HG03571 (cell line): ENCODE data around the gene DLK1.

Experiments
- ATAC-seq: cut with Tn5 transposase; IDR thresholded peaks from one replicate; pipeline ENCODE4 v1.9.1; 2021; ENCODE audit not compliant: unreplicated experiment

DLK1 gene

DNA sequence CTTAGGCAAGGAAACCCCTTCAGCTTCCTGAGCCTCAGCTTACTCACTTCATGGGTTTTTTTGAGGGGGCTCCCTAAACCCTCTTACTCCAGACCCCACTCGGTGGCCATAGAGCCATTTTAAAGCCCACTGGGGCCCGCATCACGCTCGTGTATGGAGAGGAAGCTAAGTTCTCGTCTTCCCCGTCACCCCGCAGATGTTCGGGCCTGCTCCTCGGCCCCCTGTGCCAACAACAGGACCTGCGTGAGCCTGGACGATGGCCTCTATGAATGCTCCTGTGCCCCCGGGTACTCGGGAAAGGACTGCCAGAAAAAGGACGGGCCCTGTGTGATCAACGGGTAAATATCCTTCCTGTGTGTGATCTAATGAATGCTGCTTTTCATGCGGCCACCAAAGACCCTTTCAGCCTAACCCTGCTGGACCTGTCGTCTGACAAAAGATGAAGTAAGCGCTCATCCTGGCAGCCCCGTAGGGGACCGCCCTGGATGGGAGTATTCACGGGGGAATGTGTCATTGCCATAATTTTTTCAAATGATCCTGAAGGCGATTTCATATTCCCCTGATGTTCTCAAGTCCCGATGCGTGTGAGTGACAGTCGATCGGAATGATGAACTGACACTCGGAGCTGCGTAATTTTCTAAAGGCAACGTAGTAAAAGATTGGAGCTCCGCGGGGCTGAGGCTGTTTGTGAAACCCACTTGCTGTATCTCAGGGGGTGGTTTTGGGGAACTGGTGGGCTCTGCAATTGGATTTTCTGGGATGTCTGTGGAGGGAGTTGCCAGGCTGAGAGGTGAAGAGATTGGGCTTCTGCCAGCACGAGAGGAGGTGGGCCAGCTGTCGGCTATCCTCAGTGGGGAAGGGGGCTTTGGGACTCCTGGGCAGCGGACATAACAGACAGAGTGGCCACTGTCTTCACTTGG is 5.4 kb downstream of the DLK1 start:
- no peak for ATAC-seq

DNA sequence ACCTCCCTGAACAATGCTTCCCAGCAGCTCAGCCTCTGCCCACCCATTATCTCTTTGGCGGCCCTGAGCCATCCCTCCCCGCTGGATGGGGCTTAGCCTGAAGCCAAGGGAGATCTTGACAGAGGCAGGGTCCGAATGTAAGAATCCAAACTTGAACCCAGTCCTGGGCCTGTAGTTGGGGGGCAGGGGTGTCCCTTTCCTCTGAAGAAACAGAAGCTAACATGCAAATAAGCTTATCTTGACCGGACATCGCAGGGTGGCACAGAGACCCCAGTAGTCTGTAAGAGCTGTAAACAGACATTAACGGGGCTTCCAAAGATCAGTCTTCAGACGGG is 6.0 kb downstream of the DLK1 start:
- ATAC-seq, result no peak

DNA sequence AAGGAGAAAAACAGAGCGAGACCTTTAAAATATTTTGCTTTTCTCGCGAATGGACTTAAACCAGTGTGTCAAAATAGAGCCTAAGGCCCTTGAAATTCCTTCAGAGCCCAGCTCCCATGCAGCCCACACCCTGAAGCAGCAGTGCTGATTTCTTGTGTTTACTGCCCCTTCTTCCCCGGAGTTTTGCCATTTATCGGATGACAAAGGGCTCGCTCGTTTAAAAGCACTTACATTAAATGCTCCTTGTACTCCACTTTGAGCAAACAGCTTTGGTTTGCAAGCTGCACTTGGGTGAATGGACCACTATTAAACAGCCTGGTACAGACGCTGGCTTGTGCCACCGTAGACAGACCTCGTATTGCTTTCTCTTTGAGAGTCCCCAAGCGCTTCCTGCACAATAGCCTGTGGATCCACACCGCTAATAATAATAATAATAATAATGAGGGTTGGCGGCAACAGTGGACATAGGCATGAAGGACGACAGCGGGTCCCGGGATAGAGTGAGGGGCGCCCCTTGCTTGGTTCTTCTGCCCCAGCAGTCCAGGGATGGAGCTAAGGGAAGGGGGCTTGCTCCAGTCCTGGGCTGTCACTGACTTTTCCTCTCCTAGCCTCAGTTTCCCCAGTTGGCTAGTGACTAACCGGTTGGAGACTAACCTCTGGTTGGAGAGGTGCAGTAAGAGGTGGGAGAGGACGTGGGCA is 6.6 kb downstream of the DLK1 start:
- ATAC-seq, result no peak

DNA sequence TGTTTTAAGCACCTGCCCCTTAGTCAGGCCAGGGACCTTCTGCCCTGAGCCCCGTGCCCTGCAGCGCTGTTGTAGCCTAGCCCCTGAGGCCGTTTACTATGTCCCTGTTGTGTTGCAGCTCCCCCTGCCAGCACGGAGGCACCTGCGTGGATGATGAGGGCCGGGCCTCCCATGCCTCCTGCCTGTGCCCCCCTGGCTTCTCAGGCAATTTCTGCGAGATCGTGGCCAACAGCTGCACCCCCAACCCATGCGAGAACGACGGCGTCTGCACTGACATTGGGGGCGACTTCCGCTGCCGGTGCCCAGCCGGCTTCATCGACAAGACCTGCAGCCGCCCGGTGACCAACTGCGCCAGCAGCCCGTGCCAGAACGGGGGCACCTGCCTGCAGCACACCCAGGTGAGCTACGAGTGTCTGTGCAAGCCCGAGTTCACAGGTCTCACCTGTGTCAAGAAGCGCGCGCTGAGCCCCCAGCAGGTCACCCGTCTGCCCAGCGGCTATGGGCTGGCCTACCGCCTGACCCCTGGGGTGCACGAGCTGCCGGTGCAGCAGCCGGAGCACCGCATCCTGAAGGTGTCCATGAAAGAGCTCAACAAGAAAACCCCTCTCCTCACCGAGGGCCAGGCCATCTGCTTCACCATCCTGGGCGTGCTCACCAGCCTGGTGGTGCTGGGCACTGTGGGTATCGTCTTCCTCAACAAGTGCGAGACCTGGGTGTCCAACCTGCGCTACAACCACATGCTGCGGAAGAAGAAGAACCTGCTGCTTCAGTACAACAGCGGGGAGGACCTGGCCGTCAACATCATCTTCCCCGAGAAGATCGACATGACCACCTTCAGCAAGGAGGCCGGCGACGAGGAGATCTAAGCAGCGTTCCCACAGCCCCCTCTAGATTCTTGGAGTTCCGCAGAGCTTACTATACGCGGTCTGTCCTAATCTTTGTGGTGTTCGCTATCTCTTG is 7.6 kb downstream of the DLK1 start:
- ATAC-seq, result no peak

DNA sequence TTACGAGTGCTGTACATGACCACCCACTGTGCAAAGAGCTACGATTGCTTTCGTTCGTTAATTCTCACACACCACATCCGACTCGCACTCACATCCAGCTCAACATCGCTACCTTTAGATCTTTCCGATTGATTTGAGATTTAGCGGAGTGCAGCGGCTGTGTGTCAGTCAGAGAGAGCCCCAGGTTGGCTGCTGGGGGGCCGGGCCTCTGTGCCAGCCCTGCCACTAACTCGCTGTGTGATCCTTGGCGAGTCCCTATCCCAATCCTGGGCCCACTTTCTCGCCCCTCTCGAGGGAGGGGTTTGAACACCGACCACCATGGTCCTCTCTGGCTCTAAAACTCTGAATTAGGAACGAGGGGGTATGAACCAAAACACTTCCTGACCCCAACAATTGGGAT is 8.6 kb downstream of the DLK1 start:
- no peak for ATAC-seq

DNA sequence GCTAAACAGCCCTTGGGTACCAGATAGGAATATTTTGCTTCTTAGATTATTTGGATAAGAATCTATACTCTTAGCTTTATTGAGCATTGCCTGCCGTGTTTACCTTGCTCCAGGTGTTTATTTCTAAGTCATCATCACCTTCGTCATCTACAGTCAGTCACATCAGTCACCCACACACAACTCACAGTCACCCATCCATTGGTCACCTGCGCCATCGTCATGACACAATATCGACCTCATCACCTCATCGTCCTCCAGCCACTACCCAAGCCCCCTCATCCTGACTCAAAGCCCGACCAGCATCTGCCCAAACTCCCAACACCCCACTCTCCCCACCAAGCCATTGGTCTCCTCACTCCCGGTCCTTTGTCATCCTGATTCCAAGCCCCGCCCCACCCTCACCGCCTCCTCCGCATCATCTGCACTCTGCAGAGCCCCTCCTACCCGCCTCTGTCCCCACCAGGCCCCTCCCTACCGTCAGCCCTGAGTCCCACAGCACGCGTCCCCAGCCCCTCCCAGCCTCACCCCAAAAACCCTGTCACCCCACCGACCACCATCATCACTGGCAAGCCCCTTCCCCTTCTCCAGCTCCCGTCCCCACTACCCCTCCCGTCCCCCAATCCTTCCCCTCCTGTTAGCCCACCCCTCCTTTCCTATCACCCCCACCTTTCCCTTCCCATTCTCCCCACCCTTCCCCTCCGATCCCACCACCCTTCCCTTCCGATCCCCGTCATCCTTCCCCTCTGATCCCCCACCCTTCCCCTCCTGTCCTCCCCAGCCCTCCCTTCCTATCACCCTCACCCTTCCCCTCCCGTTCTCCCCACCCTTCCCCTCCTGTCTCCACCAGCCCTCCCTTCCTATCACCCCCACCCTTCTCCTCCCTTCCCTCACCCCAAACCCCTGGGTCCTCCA is 9.8 kb downstream of the DLK1 start:
- ATAC-seq, result no peak

DNA sequence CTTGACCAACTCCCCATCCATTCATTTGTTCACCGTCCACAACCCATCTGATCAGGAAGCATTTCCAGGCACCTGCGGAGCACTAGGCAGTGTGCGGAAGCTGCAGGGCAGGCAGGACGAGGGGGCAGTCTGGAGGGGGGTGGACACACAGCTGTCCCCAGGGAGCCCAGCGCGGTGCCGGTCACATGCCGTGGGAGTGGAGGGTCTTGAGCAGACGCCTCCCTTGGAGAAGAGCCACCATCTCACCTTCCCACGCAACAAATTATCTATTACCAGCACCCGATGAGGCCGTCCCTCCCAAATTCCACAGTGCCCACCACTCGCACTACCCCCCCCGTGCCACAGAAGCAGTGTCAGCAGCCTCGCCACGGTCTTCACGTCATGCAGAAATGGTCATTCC is 10.8 kb downstream of the DLK1 start:
- ATAC-seq, result no peak

DNA sequence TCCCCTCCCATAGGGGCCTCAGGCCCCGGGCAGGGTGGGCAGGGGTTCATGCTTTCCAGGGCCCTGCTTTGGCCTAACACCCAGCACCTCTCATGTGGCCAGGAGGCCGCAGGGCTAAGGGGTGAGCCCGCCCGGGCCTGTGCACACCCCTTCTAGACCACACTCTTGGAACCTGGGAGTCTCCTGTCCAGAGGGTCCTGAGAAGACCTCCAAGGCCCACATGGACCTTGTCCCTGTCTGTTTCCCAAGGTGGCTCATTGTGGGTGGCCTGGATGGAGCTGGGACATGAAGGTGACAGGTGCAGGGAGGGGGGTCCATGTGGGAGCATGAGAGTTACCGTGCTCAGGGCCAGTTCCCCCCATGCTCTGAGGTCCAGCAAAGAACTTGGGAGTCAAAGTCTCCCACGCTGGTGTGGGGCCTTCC is 11.6 kb downstream of the DLK1 start:
- no peak for ATAC-seq

DNA sequence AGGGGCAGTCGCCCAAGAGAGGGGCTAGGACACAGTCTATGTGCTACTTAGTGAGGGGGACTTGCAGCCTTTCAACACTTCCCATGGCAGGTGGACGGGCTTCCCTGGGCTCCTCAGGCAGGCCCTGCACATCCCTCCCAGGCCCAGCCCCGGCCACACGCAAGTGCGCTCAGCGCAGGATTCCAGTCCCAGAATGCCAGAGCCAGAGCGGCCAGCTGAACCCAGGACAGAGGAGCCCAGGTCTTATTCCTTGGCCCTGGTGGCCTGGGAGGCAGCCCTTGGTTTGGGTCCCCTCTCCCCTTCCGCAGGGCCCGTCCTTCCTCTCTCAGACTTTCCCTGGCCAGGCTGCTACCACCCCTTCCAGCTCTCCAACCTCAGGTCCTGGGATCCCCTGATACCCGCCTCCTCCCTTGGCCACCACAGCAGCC is 12.0 kb downstream of the DLK1 start:
- ATAC-seq, result no peak

DNA sequence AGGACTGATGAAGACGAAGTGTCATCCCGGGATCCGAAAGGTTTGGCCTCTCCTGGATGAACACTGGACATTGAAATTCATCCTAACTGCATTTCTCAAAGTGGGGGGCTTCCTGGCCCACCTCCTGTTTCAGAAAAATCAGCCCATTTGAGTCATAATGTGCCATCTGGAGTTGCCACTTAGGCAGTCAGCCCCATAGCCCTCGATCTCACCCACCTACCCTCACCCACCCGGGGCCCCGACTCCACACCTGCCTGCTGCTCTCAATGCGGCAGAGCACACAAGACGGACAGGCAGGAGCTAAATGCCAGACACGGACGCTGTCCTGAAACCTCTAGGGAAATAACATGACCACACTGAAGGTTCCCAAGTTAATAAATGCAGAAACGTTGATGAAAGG is 12.6 kb downstream of the DLK1 start:
- ATAC-seq, result no peak

DNA sequence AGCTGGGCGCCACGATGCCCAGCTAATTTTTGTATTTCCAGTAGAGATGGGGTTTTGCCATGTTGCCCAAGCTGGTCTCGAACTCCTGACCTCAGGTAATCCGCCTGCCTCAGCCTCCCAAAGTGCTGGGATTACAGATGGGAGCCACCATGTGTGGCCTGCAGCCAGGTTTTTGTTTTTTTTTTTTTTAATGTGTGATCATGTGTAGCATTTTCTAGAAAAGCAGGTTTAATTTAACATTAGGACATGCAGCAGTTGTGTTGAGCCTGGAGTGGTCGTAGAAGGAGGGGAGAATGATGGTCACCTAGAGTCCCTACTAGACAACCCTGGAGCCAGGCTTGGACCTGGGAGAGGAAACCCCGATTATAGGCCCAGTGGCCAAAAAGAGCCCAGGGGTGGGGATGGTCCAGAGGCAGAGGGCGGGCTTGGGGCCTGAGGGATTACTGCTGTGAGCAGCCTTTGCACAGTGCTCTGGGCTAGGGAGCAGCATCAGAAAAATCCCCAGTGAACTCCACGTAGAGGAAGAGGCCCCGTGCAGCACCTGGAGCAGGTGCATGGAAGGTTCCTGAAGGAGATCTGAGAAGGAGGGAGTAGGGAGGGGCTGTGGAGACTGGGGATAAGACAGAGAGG is 13.6 kb downstream of the DLK1 start:
- no peak for ATAC-seq

DNA sequence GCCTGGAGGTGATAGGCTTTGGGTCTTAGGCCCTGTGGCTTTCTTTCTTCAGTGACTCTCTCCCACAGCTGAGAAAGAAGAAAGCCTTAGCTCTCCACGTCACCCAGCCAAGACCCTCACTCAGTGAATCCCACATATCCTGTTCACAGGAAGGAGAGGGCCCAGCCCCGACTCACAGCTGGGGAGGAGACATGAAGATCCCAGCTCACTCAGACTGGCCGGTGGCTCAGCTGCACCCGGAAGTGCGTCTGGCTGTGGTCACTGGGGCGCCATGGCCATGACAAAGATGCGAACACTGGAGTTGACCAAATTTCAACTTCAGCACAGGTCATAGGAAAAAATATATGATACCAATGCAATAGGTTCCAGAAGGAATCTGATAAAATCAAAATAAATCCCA is 14.2 kb downstream of the DLK1 start:
- no peak for ATAC-seq

DNA sequence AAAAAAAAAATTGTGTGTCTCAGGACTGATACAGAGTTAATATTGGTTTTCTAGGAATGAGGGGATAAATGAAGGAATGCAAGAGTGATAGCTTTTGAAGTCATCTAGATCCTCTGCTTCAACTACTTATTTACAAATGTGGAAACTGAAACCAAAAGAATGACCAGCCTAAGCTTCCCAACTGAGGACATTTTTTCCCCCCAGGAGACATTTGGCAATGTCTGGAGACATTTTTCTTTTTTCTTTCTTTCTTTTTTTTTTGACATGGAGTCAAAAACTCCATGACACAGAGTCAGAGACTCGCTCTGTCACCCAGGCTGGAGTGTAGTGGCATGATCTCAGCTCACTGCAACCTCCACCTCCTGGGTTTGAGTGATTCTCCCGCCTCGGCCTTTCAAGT is 15.3 kb downstream of the DLK1 start:
- ATAC-seq, result no peak

DNA sequence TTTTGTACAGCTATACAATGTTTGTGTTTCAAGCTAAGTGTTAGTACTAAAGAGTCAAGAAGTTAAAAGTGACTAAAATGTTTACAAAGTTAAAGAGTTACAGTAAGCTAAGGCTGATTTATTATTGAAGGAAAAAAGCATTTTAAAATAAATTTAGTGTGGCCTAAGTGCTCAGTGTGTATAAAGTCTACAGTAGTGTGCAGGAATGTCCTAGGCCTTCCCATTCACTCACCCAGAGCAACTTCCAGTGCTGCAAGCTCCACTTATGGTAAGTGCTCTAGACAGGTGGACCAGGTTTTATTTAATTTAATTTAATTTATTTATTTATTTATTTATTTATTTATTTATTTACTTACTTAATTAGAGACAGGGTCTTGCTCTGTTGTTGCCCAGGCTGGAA is 19.6 kb downstream of the DLK1 start:
- no peak for ATAC-seq

DNA sequence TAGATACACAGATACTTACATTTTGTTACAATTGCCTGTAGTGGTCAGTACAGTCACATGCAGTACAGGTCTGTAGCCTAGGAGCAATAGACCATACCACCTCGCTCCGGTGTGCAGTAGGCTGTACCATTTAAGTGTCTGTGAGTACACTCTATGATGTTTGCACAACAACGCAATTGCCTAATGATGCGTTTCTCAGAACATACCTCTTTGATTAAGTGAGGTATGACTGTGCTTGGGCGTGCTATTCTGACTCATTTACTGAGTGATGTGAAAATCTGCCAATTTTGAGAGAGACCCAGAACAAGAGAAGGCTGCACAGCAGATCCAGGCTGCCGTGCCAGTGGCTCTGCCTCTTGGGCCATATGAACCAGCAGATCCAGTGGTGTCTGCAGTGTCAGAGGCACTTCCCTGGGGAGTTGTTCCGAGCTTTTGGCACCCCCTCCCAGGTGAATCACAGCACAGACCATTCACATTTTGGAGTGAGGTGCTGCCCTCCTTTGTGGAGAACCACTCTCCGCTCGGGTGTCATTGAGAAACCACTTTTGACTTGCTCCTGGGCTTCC is 20.4 kb downstream of the DLK1 start:
- no peak for ATAC-seq

DNA sequence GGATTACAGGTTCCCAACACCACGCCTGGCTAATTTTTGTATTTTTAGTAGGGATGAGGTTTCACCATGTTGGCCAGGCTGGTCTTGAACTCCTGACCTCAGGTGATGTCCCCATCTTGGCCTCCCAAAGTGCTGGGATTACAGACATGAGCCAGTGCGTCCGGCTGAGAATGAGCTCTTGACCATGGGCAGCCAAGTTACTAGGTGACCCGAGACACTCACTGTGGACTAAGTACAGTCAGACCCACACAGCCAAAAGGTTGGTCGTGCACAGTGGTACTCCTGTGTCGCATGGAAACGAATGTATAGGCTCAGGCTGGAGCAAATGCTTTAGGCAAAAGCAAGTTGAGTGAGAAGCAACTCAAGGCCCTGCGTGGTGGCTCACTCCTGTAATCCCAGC is 21.0 kb downstream of the DLK1 start:
- no peak for ATAC-seq

DNA sequence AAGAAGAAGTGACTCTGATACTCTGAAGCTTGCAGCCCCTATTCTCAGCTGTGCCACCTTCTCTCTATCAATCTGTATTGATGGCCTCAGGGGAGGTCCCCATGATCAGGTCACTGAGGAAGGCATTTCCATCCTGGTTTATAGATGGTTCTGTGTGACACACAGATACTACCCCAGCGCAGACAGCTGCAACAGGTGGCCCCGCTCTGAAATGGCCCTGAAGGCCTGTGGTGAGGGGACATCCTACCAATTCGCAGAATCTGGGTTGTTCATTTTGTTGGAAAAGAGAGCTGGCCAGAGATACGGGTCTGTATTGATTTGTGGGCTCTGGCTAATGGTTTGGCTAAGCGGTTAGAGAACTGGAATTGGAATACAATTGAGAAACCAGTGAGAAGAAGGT is 21.7 kb downstream of the DLK1 start:
- ATAC-seq, result no peak

DNA sequence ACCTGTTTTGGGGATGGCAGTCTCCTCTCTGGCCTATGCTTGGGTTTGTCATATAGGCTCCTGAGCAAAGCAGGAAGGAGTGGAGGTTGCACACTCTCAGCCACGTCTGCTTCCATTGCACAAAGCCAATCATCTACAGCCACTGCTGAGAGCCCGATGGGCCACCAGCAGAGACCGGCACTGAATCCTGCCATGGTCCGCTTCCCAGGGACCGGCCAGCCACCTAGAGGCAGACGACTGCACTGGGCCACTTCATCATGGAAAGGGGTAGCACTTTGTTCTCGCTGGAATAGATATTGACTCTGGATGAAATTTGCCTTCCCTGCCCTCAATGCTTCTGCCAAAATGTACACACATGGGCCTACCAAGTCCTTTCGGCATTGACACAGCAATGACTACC is 22.3 kb downstream of the DLK1 start:
- no peak for ATAC-seq

DNA sequence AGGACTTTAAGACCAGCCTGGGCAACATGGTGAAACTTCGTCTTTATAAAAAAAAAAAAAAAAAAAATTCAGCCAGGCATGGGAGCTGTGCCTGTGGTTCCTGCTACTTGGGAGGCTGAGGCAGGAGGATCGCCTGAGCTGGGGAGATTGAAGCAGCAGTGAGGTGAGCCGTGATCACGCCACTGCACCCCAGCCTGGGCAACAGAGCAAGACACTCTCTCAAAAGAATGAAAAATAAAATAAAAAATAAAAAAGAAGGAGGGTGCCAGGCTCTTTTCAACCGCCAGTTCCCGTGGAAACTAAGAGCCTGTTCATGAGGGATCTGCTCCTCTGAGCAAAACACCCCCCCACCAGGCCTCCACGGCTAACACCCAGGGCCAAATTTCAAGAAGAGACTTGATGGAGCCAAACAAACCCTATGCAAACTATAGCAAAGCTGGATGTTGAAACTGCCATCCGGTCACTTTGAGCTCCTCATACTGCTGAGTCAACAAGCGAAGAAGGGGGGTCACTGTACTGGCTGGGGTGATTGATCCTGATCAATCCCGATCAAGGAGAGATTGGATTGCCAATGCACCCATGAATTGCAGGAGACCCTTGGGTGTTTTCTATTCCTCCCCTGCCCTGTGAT is 23.4 kb downstream of the DLK1 start:
- ATAC-seq, result no peak
